AG04449 (cell line): ENCODE data around the gene RBM3.

Experiments used
- CTCF ChIA-PET: fragments of 350-600 bp; formaldehyde crosslinking; extraction: SDS; loops from one replicate; lab custom pipeline; 2021; ENCODE audit warnings: antibody characterized with exemption; lab: Yijun Ruan, JAX
- POLR2A ChIA-PET: fragments of 400-600, 350-600 bp; formaldehyde crosslinking; extraction: SDS; loops from one replicate; lab custom pipeline; 2020; ENCODE audit warnings: antibody characterized with exemption, inconsistent platforms; lab: Yijun Ruan, JAX
- DNase-seq: peaks from one replicate; pipeline ENCODE4 v3.0.0-alpha.2; 2010; ENCODE audit warnings: low read depth, low spot score
- H3K4me3 ChIP-seq: 2 replicates; pipeline ENCODE4 v1.5.1; 2011; ENCODE audit warnings: low read depth, mild to moderate bottlenecking, control low read depth, low read length
- TF ChIP-seq, protein P1 (sequence below): IDR thresholded peaks from one replicate; pipeline ENCODE4 v1.5.1; 2011; ENCODE audit warnings: mild to moderate bottlenecking, moderate library complexity, low read length, control low read depth, inconsistent platforms; ENCODE audit not compliant: insufficient read depth; ENCODE audit errors: missing control alignments

Gene RBM3

DNA sequence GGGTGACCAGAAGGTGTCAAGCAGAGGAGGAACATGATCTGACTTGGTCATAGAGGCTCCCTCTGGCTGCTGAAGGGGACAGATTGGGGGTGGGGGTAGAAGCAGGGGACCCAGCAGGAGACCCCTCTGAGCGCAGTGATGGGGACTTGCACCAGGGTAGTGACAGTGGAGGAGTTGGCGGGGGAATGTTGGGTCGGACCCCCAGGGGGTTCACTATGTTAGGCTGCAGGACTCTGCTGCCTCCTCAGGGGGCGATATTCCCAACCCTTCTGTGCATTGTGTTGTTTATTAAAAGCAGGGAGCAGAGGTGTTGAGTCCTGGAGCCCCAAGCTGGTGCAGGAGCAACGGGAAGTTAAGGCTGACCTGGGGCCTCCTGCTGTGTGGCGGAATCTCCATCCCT lies 31.8 kb downstream of the RBM3 start:
- TF ChIP-seq, protein P1, sequence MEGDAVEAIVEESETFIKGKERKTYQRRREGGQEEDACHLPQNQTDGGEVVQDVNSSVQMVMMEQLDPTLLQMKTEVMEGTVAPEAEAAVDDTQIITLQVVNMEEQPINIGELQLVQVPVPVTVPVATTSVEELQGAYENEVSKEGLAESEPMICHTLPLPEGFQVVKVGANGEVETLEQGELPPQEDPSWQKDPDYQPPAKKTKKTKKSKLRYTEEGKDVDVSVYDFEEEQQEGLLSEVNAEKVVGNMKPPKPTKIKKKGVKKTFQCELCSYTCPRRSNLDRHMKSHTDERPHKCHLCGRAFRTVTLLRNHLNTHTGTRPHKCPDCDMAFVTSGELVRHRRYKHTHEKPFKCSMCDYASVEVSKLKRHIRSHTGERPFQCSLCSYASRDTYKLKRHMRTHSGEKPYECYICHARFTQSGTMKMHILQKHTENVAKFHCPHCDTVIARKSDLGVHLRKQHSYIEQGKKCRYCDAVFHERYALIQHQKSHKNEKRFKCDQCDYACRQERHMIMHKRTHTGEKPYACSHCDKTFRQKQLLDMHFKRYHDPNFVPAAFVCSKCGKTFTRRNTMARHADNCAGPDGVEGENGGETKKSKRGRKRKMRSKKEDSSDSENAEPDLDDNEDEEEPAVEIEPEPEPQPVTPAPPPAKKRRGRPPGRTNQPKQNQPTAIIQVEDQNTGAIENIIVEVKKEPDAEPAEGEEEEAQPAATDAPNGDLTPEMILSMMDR = no peak
- H3K4me3 ChIP-seq = no peak overlapping the region
- ChIA-PET POLR2A (no interaction called here), CTCF (no interaction called here)
- DNase-seq = no peak

GRCh38 chrX:48611703-48612102 lies 37.4 kb downstream of the RBM3 start:
- no peak overlapping the region for H3K4me3 ChIP-seq
- no peak for DNase-seq
- ChIA-PET CTCF (no interaction called here), POLR2A (no interaction called here)
- TF ChIP-seq, protein P1 = no peak

DNA sequence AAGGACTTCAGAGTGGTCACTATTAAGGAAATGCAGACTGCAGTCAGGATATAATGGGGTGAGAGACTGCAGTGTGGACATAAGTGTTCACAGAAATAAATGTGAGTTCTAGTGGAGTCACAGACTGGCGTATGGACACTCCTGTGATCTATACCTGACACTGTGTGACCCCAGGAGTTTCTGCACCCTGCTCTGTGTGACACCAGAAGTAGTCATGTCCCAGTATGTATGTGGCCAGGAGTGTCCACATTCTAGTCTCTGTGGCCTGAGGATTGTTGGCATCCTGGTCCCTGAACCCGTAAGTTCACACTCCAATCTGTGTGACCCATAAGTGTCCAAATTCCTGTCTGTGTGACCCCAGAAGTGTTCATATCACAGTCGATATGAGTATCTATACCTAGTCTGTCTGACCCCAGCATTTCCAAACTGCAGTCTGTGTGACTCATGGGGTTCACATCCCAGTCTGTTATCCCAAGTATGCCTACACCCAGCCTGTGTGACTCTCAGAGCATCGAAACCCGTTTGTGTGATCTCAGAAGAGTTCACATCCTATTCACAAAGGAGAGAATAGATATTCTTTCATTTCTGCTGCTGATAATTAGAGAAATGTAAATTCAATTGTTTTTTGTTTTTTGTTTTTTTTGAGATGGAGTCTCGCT lies 39.3 kb downstream of the RBM3 start:
- TF ChIP-seq, protein P1 = no peak
- ChIA-PET CTCF (no interaction called here), POLR2A (no interaction called here)
- no peak for DNase-seq
- no peak overlapping the region for H3K4me3 ChIP-seq

DNA sequence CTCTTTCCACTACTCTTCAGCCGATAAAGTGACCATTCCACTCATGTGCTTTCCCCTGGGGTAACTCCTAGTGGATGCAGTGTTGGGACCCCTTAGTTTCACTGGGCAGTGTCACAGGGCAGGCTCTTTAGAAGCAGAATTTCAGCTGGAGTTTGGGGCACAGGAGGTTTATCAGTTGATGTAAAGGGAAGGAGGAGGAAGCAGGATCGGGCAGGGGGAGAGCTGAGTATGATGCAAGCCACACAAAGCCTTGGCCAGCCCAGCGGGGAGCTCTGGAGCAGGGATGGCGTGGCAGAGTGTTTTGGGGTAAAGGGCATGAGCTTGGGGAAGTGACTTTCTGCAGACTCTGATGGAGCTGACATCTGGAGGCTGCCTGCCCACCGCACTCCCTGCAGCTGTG lies 42.3 kb downstream of the RBM3 start:
- H3K4me3 ChIP-seq = no peak overlapping the region
- DNase-seq = no peak
- POLR2A ChIA-PET = no interaction called here
- TF ChIP-seq, protein P1 = no peak
- CTCF ChIA-PET = no interaction called here

DNA sequence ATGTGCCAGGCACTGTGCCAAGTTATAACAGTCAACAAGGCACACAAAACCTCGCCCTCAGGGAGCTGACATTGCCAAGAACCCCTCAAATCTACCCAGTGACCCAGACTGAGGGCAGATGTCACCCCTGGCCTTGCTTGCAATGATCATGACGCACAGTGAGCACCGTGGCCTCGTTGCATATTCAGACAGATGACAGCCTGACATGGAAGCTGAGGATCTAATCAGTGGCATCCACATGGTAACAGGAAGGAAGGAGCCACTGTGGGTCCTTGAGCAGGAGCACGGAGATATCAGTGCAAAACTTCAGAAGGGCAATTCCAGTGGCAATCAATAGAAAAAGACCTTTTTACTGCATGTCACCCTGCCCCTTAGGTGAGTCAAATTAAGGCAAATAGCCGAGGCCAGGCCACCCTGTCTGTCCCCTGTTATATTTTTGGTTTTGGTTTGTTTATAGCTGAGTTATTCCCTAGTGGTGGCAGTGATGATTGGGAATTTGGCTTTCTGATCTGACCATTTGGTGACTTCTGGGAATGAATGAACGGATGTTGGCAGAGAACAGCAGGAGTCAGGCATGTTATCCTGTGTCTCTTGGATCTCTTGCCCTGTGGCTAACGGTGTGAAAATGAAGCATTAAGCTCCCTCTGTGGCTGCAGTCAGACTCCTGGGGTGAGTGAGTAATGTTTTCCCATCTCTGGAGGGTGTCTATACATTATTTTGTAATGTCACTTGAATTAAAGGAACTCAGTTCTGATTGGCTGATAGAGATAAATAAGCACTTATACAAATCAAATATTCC lies 43.5 kb downstream of the RBM3 start:
- DNase-seq = no peak
- POLR2A ChIA-PET = no interaction called here
- H3K4me3 ChIP-seq = no peak overlapping the region
- CTCF ChIA-PET = interaction anchor here (1.0 to 1.4 kb wide), 2 partner anchors 10 to 33 kb away, joined by 3 read pairs; no protein-coding TSS in a partner anchor
- TF ChIP-seq, protein P1 = no peak
